SKM-1 (cell line): ENCODE data around the gene DNAH17.
"Not testable (repeated sequence)": the region's sequence is repeated elsewhere in the genome, so short reads cannot be mapped to it uniquely, and the experiment has no call there.

Experiments
- DNase-seq: peaks from one replicate; lab custom pipeline; 2025; ENCODE audit not compliant: unreplicated experiment; lab: John Stamatoyannopoulos, UW

DNAH17 gene

GRCh38 chr17:78526231-78527025, 50.8 kb downstream of the DNAH17 start:
- no peak for DNase-seq

GRCh38 chr17:78525511-78526160, 51.6 kb downstream of the DNAH17 start:
- no peak for DNase-seq

GRCh38 chr17:78524870-78525510, 52.2 kb downstream of the DNAH17 start:
- no peak for DNase-seq

GRCh38 chr17:78523934-78524655, 53.1 kb downstream of the DNAH17 start:
- no peak for DNase-seq

GRCh38 chr17:78522031-78522809, 55.0 kb downstream of the DNAH17 start:
- DNase-seq: no peak

GRCh38 chr17:78517421-78517820, 59.8 kb downstream of the DNAH17 start:
- DNase-seq: no peak

GRCh38 chr17:78515480-78515879, 61.7 kb downstream of the DNAH17 start:
- no peak for DNase-seq

- no peak for DNase-seq
These were observed 62.7 kb downstream of the DNAH17 start for GRCh38 chr17:78514521-78514920.

- DNase-seq: no peak
These were observed 64.2 kb downstream of the DNAH17 start for GRCh38 chr17:78512976-78513375.

- no peak for DNase-seq
These were observed 66.8 kb downstream of the DNAH17 start for GRCh38 chr17:78510141-78511075.

GRCh38 chr17:78507526-78507925, 69.7 kb downstream of the DNAH17 start:
- DNase-seq: no peak

GRCh38 chr17:78506454-78507309, 70.5 kb downstream of the DNAH17 start:
- DNase-seq: no peak

- DNase-seq: no peak
These were observed 72.9 kb downstream of the DNAH17 start for GRCh38 chr17:78504156-78504925.

GRCh38 chr17:78503388-78503787, 73.8 kb downstream of the DNAH17 start:
- DNase-seq: not testable (repeated sequence)

GRCh38 chr17:78502611-78503148, 74.5 kb downstream of the DNAH17 start:
- no peak for DNase-seq

GRCh38 chr17:78501241-78502036, 75.8 kb downstream of the DNAH17 start:
- no peak for DNase-seq

- no peak for DNase-seq
These were observed 76.4 kb downstream of the DNAH17 start for GRCh38 chr17:78500806-78501205.
